GM12892 (cell line): Measurements from ENCODE around the gene MICAL1.

Experiments
- POLR2A ChIP-seq: IDR thresholded peaks from 2 replicates; pipeline ENCODE4 v1.6.1; 2011; ENCODE audit warnings: low read depth, low read length, control low read depth
- POLR2AphosphoS5 ChIP-seq: IDR thresholded peaks from 2 replicates; pipeline ENCODE4 v1.6.1; 2011; ENCODE audit warnings: low read depth, low read length, control low read depth

GRCh38 chr6:109467696-109468095 is 12.1 kb upstream of the MICAL1 start:
- TF ChIP-seq POLR2AphosphoS5 (no peak), POLR2A (no peak)
